Raji (cell line): ENCODE data around the gene RANBP1.

Source experiments
- POLR2A ChIP-seq: IDR thresholded peaks from 2 replicates; pipeline ENCODE4 v1.6.1; 2011; ENCODE audit warnings: low read depth, low read length, control low read depth; ENCODE audit not compliant: insufficient read depth

The RANBP1 gene

DNA sequence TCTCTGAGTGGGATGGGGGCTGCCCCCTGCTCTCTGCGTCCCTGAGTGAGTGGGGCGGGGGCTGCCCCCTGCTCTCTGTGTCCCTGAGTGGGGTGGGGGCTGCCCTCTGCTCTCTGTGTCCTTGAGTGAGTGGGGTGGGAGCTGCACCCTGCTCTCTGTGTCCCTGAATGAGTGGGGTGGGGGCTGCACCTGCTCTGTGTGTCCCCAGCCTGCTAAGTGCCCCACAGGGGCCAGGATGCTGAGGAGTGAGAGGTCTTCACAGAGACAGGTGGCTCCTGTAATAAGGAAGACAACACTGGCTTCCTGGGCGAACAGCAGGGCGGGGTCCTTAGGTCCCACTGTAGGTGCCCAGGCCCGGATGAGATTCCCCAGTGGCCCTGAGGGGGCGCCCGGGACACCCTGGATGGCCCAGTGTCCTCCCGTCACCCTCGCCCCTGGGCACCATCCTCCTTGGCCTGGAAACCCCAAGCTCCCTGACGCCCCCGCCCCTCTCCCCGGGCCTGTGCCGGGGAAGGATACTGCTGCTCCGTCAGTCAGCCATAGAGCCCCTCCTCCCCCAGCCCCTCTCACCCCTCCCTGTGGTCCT lies 38.8 kb downstream of the RANBP1 start:
- TF ChIP-seq POLR2A = no peak

DNA sequence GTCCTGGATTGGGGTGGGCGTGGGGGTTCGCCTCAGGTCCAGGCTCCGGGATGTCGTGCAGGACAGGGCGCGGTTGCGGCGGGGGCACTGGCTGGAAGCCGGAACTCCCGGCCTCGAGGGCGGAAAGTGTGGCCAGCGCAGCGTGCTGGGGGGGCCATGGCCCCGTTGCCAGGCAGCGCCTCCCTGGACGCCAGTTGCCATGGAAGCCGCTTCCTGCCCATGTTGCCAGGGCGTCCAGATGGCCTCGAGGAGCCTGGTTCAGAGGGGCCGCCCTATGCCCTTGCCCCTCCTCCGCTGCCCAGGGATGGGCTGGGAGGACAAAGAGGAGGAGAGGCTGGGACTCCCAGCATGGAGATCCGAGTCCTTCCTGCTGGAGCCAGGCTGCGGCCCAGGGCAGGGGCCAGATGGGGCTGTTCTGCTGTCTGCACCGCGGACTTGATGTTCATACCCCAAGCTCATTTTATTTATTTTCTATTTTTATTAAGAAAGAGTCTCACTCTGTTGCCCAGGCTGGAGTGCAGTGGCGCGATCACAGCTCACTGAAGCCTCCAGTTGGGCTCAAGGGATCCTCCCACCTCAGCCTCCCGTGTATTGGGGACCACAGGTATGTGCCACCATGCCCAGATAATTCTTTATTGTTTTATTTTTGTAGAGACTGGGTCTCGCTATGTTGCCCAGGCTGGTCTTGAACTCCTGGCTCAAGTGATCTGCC lies 39.6 kb downstream of the RANBP1 start:
- no peak for TF ChIP-seq POLR2A

DNA sequence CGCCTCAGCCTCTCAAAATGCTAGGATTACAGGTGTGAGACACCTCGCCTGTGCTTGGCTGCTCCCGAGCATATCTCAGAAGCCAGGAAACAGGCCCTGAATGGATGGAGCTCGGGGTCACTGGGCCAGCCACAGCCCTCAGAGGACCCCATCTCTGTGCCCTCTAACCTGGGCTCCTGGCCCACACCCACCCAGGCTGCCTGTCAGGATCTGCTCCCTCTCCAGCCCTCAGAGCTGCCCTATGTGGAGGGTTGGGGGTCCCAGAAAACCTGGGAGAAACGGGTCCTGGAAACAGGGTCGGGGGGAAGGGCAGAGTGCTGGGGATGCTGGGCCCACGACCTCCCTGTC lies 40.1 kb downstream of the RANBP1 start:
- no peak for TF ChIP-seq POLR2A

DNA sequence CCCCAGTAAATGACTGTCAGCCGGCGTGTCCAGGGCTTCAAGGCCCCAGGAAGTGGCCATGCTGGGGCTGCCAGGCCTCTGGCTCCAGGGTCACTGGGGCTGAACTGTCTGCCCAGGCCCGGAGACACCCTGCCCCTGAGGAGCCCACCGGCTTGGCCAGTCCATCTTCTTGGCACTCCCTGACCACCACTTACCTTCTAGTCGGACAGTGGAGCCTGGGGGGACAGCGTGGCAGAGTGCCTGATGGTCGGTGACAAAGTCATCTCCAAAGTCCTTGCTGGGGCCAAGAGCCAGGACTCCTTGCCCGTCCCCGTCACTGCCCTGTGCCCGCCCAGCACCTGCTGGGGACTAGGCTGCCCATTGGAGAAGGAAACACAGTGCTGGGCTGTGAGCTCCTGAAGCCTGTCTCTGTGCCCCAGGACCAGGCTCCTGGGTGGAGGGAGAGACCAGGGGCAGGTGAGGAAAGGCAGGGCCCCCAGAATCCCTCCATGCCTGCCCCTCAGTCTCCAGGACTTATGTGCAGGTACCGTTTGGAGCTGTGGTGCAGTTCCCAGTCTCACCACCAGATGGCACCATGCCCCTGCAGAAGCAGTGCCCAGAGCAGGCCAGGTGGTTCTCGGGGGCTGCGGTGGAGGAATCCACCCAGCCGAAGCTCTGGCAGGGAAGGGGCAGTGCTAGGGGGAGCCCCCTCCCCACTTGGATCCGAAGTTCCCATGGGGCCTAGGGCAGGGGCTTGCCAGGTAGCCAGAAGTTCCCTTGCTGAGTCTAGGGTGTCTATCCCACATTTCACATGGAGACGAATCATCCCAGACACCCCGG lies 40.9 kb downstream of the RANBP1 start:
- no peak for TF ChIP-seq POLR2A

DNA sequence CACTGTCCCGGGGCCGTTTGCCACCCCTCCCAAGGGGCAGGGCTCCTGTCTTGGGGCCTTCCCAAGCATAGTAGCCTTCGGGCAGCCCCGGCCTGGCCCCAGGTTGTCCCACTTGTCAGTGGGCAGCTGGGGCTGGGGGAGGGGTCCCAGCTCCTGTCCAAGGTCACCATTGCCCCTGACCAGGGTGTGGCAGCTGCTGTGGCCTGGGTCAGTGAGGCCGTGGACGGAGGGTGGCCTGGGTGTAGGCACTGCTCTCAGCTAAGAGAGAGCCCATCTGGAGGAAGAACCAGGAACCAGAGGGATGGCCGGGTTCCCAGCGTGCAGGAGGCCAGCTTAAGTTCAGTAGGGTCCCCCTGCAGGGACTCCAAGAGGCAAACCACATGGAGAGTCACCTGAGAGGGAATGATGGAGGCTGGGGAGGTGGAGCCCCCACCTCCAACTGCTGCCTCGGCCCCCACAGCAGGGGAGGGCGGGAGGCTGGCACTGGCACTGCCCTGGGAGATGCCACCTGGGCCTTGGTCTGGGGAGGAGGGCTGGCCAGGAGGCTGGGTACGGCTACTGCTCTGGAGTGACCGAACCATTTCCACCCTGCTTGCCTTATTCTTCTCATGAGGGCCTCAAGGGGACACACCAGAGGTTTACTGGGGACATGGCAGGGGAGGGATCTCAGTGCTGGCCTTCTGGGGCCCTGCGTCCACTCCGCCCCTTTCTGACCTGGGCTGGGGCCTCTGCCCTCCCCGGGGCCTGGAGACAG lies 41.7 kb downstream of the RANBP1 start:
- TF ChIP-seq POLR2A = no peak

DNA sequence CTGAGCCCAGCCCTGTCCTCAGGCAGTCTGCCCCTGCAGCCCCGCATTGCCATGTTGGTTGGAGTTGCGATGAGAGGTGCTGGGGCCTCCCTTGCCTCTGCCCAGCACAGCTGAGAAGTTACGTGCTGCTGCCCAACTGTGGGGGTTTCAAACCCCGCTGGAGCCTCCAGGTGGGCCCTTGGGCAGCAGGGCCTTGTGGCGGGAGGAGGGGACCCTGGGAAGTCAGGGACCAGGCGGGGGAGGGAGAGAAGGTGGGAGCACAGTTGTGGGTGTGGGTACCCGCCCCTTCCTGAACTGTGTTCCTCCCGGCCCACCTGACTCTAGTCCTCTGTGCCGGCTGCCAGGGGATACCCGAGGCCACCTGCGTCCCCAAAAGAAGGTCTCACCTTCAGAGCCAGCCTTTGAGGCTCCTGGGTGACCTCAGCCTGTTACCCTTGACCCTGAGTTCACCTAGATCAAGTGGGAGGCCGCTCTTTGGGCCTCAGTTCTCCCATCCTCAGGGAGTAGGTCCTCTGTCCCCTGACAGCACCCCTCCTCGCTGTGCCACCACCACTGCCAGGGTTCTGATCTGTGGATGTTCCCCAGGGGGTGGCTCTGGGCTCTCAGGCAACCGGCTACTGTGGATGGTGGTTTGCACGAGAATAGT lies 42.6 kb downstream of the RANBP1 start:
- no peak for TF ChIP-seq POLR2A

DNA sequence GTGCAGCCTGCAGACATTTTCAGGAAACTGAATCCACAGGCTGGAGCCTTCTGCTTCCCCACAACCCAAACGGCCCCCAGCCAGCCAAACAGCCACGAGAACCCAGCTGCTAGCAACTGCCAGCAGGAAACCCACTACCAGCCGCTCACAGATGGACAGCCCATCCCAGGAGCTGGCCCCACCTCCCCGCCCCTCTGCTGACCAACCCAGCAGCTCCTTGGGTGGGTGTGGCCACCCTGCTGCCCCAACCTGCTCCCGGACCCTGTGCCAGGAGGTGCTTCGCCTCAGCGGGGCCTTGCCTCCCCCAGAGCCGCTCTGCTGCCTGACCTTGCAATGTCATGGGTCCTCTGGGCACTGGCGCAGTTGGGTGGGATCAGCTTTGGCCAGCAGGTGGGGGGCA lies 43.2 kb downstream of the RANBP1 start:
- TF ChIP-seq POLR2A = no peak

DNA sequence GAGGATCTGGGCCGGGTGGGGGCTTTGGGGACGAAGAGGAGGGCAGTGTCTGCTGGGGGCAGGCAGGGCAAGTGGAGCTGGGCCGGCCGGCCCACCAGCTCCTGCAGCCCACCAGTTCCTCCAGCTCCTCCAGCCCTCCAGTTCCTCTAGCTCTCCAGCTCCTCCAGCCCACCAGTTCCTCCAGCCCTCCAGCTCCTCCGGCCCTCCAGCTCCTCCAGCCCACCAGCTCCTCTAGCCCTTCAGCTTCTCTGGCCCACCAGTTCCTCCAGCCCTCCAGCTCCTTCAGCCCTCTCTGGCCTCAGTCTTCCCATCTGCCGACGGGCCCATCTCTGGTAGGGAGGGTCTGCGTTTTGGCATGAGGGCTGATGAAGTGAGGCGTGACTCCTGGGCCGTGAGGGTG lies 44.1 kb downstream of the RANBP1 start:
- TF ChIP-seq POLR2A = no peak

DNA sequence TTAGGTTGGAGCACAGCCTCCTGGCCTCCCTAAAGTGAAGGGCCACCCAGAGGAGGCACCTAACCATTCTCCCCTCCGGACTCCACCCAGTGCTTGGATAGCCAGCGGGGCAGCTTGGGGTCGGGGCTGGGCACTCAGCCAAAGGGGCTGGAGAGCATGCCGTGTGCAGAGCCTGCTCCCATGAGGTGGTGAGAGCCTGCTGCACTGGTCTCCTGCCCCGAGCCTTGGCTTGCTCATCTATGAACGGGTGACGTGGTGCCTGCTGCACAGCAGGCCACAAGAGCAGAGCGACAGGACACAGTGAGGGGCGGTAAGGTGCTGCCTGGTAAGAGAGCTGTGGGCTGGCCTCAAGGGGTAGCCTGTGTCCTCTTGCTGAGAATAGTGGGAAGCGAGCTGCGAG lies 49.0 kb downstream of the RANBP1 start:
- TF ChIP-seq POLR2A = no peak

DNA sequence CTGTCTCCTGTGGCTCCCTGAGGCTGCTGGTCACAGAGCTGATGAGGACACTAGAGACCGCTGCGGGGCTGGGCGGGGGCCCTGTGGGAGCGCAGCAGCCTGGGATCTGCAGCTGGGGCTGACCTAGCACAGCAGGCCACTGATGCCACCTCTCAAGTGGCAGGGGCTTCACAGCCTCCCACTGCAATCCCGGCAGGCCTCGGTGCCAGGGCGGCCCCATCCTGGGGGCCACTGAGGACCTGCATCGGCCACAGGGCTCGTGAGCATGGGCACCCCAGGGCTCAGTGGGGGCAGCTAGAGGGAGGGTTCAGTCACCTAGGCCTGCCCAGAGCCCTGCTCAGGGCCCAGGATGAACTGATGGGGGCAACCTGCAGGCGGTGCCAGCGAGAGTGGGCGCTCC lies 49.5 kb downstream of the RANBP1 start:
- TF ChIP-seq POLR2A = no peak

DNA sequence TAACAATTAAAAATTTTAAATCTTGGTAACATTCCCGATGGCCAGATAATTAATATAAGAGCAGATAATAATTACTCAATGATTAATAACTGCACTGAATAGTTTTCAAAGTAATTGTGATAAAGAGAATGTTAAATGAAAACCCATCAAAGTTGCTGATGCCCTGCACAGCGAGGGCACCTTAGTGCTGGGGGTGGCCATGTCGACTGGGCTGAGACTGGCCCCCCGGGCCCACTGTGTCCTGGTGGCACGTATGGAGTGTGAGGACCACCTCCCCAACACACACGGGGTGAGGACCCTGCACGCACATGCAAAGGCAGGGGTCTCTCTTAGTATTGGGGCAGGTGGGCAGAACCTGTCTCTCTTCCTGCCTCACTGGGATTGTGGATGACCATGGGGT lies 50.0 kb downstream of the RANBP1 start:
- TF ChIP-seq POLR2A = no peak

DNA sequence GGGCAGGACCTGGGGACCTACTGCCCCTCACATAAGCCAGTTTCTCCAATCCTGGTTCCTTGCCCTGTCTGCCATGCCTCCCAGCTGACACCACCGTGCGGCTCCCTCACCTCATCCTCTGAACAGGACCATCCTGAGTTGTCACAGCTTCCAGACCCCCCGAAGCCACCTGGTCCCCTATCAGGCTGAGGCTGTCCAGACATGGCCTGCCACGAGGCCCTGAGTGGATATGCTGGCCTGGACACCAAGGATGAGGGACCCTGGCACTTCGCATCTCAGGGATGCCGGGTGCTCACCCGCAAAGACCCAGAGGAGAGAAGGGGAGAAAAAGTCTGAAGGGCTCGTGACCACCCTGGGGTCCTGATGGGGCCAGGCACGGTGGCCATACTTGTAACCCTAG lies 50.8 kb downstream of the RANBP1 start:
- no peak for TF ChIP-seq POLR2A

DNA sequence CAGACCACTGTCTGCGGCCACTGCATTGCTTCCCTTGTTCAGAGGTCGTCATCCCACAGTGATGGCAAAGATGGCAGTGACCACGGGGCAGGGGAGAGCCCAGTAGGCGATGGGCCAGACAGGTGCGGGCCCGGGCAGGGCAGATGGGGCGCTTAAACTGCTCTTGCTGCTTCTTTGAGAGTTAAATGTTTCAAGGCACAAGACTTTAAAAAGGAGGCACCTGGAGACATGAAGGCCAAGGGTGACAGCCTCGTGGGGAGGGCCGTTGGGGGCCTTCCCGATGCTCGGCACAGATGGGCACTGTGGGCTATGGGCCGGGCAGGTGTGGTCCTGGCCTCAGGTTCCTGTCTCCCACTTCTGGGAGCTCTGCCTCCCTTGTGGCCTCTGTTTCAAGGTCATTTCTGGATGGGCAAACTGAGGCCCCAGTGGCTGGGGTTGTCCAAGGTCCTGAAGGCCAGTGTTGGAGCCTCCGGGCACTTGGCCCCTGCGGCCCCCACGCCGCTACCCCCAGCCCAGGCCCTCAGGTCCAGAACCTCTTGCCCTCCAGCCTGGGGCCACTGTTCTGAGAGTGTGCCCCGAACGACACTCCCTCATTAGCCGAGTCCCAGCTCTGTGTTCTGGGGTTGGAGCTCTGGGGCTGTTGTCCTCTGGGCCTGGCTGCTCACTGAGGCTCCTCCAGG lies 51.9 kb downstream of the RANBP1 start:
- no peak for TF ChIP-seq POLR2A

DNA sequence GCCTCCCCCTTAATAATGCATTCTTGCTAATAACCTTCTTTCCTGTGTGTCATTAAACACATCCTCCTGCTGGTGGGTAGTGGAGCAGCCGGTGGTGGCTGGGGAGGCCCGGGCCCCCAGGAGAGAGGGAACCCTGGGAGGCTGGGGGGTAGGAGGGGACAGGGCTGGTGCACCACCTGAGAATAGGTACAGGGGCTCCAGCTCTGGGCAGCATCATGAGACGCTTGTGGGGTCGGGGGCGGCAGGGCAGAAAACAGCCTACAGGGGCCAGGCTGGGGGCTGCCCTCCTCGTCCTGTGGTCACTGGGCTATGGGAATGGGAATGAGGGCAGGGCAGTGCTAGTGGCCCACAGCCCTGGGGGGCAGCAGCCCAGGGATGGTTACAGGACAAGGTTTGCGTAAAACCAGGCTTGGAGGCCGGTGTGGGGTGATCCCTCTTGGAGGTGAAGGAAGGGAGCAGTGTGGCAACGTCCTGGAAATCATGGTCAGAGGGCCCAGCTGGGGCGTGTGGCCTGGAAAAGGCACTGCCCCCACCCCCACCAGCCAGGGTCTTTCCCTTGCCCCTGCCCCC lies 53.4 kb downstream of the RANBP1 start:
- TF ChIP-seq POLR2A = no peak
